HG02981 (cell line): ENCODE data around the gene MFSD1.
A peak's percentile ranks its signal among the peaks of the same experiment; 100 is the strongest.

ENCODE experiments used
- ATAC-seq: cut with Tn5 transposase; IDR thresholded peaks from one replicate; pipeline ENCODE4 v1.9.1; 2021; ENCODE audit warnings: mild to moderate bottlenecking, moderate library complexity; ENCODE audit not compliant: unreplicated experiment

Gene MFSD1

GRCh38 chr3:158801696-158802408, at the start of gene MFSD1:
Gene MFSD1, plus strand, starts transcription at chr3:158802054. Its CDS starts 99 bp downstream, at chr3:158802153.
- peak; percentile 97 for ATAC-seq

- ATAC-seq: no peak
Observed at GRCh38 chr3:158753854-158754253, 48.0 kb upstream of the MFSD1 start.

- no peak for ATAC-seq
Observed at GRCh38 chr3:158755421-158755820, 46.4 kb upstream of the MFSD1 start.

- no peak for ATAC-seq
Observed at GRCh38 chr3:158761350-158761749, 40.5 kb upstream of the MFSD1 start.

- no peak for ATAC-seq
Observed at GRCh38 chr3:158762701-158763100, 39.2 kb upstream of the MFSD1 start.

- no peak for ATAC-seq
Observed at GRCh38 chr3:158763421-158763820, 38.4 kb upstream of the MFSD1 start.

- ATAC-seq: no peak
Observed at GRCh38 chr3:158765518-158766205, 36.2 kb upstream of the MFSD1 start.

- ATAC-seq: no peak
Observed at GRCh38 chr3:158766364-158766763, 35.5 kb upstream of the MFSD1 start.

- no peak for ATAC-seq
Observed at GRCh38 chr3:158768361-158768787, 33.5 kb upstream of the MFSD1 start.

- no peak for ATAC-seq
Observed at GRCh38 chr3:158768881-158769543, 32.8 kb upstream of the MFSD1 start.

GRCh38 chr3:158769549-158769948, 32.3 kb upstream of the MFSD1 start:
- no peak for ATAC-seq

GRCh38 chr3:158769952-158770740, 31.7 kb upstream of the MFSD1 start:
- no peak for ATAC-seq

GRCh38 chr3:158770741-158771350, 31.0 kb upstream of the MFSD1 start:
- no peak for ATAC-seq

- ATAC-seq: no peak
Observed at GRCh38 chr3:158771577-158771976, 30.3 kb upstream of the MFSD1 start.

GRCh38 chr3:158771982-158772381, 29.9 kb upstream of the MFSD1 start:
- ATAC-seq: no peak

- ATAC-seq: no peak
Observed at GRCh38 chr3:158773166-158773565, 28.7 kb upstream of the MFSD1 start.

GRCh38 chr3:158773845-158774830, 27.7 kb upstream of the MFSD1 start:
- ATAC-seq: no peak

- ATAC-seq: no peak
Observed at GRCh38 chr3:158774965-158775364, 26.9 kb upstream of the MFSD1 start.
